Measurements from ENCODE around the gene ARHGAP10. TPM values are rescaled to one million over a fixed set of nuclear protein-coding genes. Genes with fewer than 3 reads are reported as not detected.

ARHGAP10 gene
- total RNA-seq, 2 donors from 2014 or later: 36.1 to 43.5 TPM

DNA sequence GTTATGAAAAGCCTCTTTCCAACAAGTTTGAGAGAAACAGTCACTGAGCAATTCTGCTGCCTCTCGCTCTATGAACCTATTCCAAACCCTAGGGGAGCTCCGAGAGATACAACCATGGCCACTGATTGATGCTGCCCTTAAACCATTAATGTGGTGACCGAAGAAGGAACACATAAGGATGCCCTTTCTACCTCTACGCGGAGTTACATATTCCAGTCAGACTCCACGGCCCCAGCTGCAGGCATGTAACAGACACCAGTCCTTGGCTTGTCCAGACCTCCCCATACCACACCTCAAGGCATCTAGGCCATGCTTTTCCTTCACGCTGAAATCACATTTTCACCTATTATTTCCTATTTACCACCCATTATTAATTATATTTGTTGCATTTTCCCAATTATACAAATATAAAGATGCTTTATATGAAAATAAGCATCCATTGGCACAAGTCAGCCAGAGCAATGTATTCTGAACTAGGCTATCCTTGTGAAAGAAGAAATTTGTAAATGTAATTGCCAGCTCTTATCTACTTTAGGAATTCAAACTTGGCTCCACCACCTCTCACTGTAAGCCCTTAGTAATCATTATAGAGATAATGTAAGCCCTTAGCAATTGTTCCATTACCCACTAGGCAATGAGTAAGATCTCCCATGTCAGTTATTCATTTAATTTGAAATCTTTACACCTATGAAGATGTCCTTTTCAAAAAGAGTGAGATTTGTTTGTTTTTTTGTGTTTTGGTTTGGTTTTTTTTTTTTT, 371.9 kb downstream of the ARHGAP10 start:
- Histone ChIP-seq H3K9me3 (peaks cover 0 to 5% of the 10 kb centered on the region in 2 donors), H3K27me3 (no peaks in the 10 kb centered on the region), H3K27ac (peak overlapping the region in 1 of 2 donors; percentile 47), H3K4me3 (no peak overlapping the region), H3K36me3 (peaks cover 5% of the 10 kb centered on the region), H3K4me1 (peaks cover 0 to 16% of the 10 kb centered on the region in 2 donors)
- TF ChIP-seq, protein P1, sequence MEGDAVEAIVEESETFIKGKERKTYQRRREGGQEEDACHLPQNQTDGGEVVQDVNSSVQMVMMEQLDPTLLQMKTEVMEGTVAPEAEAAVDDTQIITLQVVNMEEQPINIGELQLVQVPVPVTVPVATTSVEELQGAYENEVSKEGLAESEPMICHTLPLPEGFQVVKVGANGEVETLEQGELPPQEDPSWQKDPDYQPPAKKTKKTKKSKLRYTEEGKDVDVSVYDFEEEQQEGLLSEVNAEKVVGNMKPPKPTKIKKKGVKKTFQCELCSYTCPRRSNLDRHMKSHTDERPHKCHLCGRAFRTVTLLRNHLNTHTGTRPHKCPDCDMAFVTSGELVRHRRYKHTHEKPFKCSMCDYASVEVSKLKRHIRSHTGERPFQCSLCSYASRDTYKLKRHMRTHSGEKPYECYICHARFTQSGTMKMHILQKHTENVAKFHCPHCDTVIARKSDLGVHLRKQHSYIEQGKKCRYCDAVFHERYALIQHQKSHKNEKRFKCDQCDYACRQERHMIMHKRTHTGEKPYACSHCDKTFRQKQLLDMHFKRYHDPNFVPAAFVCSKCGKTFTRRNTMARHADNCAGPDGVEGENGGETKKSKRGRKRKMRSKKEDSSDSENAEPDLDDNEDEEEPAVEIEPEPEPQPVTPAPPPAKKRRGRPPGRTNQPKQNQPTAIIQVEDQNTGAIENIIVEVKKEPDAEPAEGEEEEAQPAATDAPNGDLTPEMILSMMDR (IDR thresholded peaks at IDR 0.05): no peak
- no peak for DNase-seq (ENCODE audit: low spot score)

DNA sequence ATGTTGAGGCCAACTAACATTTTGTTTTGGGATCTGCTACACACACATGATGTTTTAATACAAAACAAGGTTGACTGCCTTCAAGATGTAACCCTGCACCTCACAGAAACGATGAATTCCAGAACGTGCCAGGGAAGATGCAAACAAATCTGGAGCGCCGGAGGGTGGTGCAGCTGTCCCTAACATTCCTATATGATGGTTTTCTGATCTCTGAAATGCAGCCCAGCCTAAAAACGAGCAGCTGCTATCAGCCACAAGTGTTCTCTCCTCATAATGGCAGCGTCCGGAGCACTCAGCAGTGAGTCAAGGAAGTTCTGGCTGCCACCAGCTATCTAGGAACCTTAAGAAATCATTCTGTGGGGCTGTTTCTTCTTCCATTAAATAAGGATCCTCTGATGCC, 376.9 kb downstream of the ARHGAP10 start:
- no peak for DNase-seq (ENCODE audit: low spot score)
- peaks cover 24% of the 10 kb centered on the region for H3K36me3 ChIP-seq
- peaks cover 0 to 5% of the 10 kb centered on the region in 2 donors for H3K9me3 ChIP-seq
- H3K27ac ChIP-seq: no peak overlapping the region
- no peaks in the 10 kb centered on the region for H3K27me3 ChIP-seq
- TF ChIP-seq, protein P1 (IDR thresholded peaks at IDR 0.05): no peak
- no peak overlapping the region for H3K4me3 ChIP-seq
- peaks cover 0 to 3% of the 10 kb centered on the region in 2 donors for H3K4me1 ChIP-seq

DNA sequence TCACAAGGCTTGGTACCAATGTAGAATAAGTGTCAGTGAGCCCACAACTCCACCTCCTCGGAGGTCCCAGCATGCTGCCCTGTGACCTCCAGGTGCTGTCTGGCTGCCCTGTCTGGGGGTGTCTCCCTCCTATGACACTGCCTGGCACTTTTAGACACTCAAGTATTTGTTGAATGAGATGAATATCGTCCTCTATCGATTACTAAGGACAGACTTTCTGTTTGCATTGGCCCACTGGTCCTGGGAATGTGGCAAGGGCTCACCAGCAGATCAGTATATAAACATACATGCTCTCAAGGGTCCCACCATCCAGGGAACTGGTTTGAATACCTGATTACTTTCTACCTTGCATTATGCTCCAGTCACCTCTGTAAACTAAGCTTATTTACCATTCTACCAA, 377.3 kb downstream of the ARHGAP10 start:
- H3K36me3 ChIP-seq: peaks cover 28% of the 10 kb centered on the region
- H3K9me3 ChIP-seq: peaks cover 0 to 5% of the 10 kb centered on the region in 2 donors
- no peak overlapping the region for H3K4me3 ChIP-seq
- no peak overlapping the region for H3K27ac ChIP-seq
- DNase-seq (ENCODE audit: low spot score): no peak
- H3K4me1 ChIP-seq: no peaks in the 10 kb centered on the region
- TF ChIP-seq, protein P1 (IDR thresholded peaks at IDR 0.05): no peak
- H3K27me3 ChIP-seq: no peaks in the 10 kb centered on the region

DNA sequence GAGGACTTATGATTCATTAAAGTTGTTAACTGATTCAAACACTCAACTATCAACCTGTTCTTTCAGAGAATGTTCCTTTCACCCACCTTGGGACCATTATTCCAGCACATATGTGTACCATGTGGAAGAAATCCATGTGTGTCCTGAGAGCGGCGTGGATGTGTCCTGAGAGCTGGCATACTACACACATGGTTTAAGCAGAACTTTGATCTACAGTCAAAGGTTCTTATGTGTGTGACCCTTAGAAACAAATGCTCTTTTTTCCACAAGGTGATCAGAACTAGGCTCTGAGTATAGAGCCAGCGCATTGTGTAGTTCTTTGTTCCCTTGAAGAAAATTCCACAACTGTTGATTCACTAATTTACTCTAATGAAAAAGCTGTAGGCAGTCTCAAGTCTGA, 378.3 kb downstream of the ARHGAP10 start:
- H3K9me3 ChIP-seq: peaks cover 0 to 5% of the 10 kb centered on the region in 2 donors
- no peak for DNase-seq (ENCODE audit: low spot score)
- H3K4me1 ChIP-seq: no peaks in the 10 kb centered on the region
- TF ChIP-seq, protein P1 (IDR thresholded peaks at IDR 0.05): no peak
- no peaks in the 10 kb centered on the region for H3K27me3 ChIP-seq
- H3K36me3 ChIP-seq: peaks cover 28% of the 10 kb centered on the region
- no peak overlapping the region for H3K4me3 ChIP-seq
- H3K27ac ChIP-seq: no peak overlapping the region

DNA sequence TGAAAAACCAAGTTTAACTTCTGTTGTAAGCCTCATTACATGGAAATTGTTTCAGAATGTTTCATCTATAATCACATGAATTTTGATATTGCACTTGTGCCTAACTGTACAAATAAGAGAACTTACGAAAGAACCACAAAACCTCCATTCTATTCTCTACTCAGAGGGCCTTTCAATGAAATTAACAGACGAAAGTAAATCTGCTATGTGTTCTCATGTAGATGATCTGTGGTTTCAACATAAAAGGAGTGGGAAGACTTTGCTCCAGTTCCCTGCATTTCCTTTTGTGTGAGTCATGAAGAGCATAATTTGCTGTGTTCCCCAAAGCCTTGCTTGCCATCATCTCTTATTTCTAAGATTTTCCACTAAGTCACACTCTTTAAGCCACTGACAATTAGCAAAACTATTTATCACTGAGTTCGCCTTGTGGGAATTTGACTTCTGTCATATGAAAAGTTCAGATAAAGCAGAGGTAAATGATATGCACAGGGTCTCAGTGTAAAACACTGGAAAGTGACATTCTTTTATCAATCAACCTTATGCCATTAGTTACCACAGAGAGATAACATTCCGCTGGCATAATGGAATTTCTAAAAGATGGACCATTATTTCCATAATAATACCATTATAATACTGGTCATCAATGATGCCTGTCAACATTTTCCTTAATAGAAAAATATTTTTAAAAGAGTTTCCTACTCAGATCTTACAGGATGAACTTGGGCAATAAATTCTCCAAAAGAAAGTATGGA, 380.5 kb downstream of the ARHGAP10 start:
- no peak for DNase-seq (ENCODE audit: low spot score)
- peaks cover 28% of the 10 kb centered on the region for H3K36me3 ChIP-seq
- TF ChIP-seq, protein P1 (IDR thresholded peaks at IDR 0.05): no peak
- H3K9me3 ChIP-seq: no peaks in the 10 kb centered on the region
- no peak overlapping the region for H3K4me3 ChIP-seq
- H3K4me1 ChIP-seq: peaks cover 0 to 6% of the 10 kb centered on the region in 2 donors
- H3K27me3 ChIP-seq: no peaks in the 10 kb centered on the region
- H3K27ac ChIP-seq: no peak overlapping the region

Measured in right atrium auricular region (tissue), 2 donors.